H1 (cell line): ENCODE results near the gene CNNM2. TPM values are rescaled to one million over a fixed set of nuclear protein-coding genes. Genes with fewer than 3 reads are reported as not detected.

Source experiments
- RBBP5 ChIP-seq: IDR thresholded peaks from 2 replicates; pipeline ENCODE4 v1.7.1; 2012; ENCODE audit warnings: low read depth, mild to moderate bottlenecking, inconsistent platforms, low read length, moderate library complexity, borderline replicate concordance
- polyA plus RNA-seq, 7 experiments: library from polyadenylated mRNA; depleted of rRNA in 3 of 7; stranded (reverse) in 5 of 7; unstranded in 2 of 7; fragments of >200 nt in 5 of 7; fragments of 200-250 nt in 2 of 7; gene quantifications; 1 replicate in 5 of 7; 2 replicates in 1 of 7; 4 replicates in 1 of 7; pipeline versions ENCODE4 v1.2.1 to v1.2.3, GENCODE V29; 2011 to 2013; ENCODE audit warnings: missing spikeins in 2 of 7, mixed read lengths in 2 of 7
- total RNA-seq: library from RNA; stranded (reverse); fragmentation: NEBNext Ultra II Directional; extraction: Animal tissue kit (Norgen Biotek cat#: 25700); gene quantifications from 2 replicates; pipeline ENCODE4 v1.2.1, GENCODE V29; 2021

CNNM2 gene
- total and polyA plus RNA-seq, 2 of the 8 experiments (the other 6 are each of a cell fraction or from before 2014, with no cell fraction given) = 7.3 to 23.6 TPM

DNA sequence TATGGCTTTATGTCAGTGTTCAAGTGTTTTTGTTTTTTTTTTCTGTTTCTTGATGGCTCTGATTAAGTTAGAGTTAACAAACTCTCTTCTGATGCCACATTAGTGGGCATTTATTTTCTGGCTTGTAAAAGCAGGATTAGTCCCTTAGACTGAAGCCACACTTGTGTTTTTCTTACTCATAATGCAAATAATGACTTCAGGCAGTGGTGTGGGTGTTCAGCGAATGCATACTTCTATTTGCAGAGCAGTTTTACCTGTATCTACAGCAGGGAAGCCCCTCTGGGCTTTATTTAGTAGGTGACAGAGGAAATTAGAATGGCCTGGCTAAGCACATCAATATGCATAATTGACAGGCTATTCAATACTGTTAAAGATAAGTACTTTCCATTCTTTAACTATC lies 79.9 kb downstream of the CNNM2 start (continued):
- no peak for TF ChIP-seq RBBP5
